DMS53 treated with DMSO at 0.1 percent for 48 hours (cell line): ENCODE results near the gene PLEKHO1.
"Not testable (repeated sequence)": the region's sequence is repeated elsewhere in the genome, so short reads cannot be mapped to it uniquely, and the experiment has no call there.

Experiments
- DNase-seq: peaks from one replicate; lab custom pipeline; 2025; ENCODE audit not compliant: unreplicated experiment; lab: John Stamatoyannopoulos, UW

The PLEKHO1 gene

GRCh38 chr1:150149271-150150132 is at the start of gene PLEKHO1:
PLEKHO1 (plus strand) TSS chr1:150149916; CDS start chr1:150150258, 342 bp downstream.
- DNase-seq: no peak

- no peak for DNase-seq
Measured at GRCh38 chr1:150102986-150103385, 46.7 kb upstream of the PLEKHO1 start.

GRCh38 chr1:150106341-150106740 is 43.4 kb upstream of the PLEKHO1 start:
- DNase-seq: no peak

GRCh38 chr1:150109586-150109985 is 40.1 kb upstream of the PLEKHO1 start:
- no peak for DNase-seq

- DNase-seq: no peak
Measured at GRCh38 chr1:150110116-150110515, 39.6 kb upstream of the PLEKHO1 start.

GRCh38 chr1:150111670-150112069 is 38.0 kb upstream of the PLEKHO1 start:
- DNase-seq: no peak

- no peak for DNase-seq
Measured at GRCh38 chr1:150115121-150115520, 34.6 kb upstream of the PLEKHO1 start.

GRCh38 chr1:150118716-150119115 is 31.0 kb upstream of the PLEKHO1 start:
- DNase-seq: no peak

GRCh38 chr1:150121236-150121862 is 28.4 kb upstream of the PLEKHO1 start:
- DNase-seq: no peak

- no peak for DNase-seq
Measured at GRCh38 chr1:150126811-150127210, 22.9 kb upstream of the PLEKHO1 start.

- no peak for DNase-seq
Measured at GRCh38 chr1:150127464-150127863, 22.3 kb upstream of the PLEKHO1 start.

- DNase-seq: no peak
Measured at GRCh38 chr1:150127868-150128267, 21.8 kb upstream of the PLEKHO1 start.

- no peak for DNase-seq
Measured at GRCh38 chr1:150132372-150132771, 17.3 kb upstream of the PLEKHO1 start.

GRCh38 chr1:150134537-150134936 is 15.2 kb upstream of the PLEKHO1 start:
- no peak for DNase-seq

- DNase-seq: not testable (repeated sequence)
Measured at GRCh38 chr1:150135400-150135799, 14.3 kb upstream of the PLEKHO1 start.

GRCh38 chr1:150138044-150138443 is 11.7 kb upstream of the PLEKHO1 start:
- no peak for DNase-seq

- no peak for DNase-seq
Measured at GRCh38 chr1:150141452-150141851, 8.3 kb upstream of the PLEKHO1 start.

GRCh38 chr1:150142083-150142482 is 7.6 kb upstream of the PLEKHO1 start:
- no peak for DNase-seq

GRCh38 chr1:150144606-150145005 is 5.1 kb upstream of the PLEKHO1 start:
- DNase-seq: no peak

GRCh38 chr1:150146016-150146415 is 3.7 kb upstream of the PLEKHO1 start:
- not testable (repeated sequence) for DNase-seq

- DNase-seq: no peak
Measured at GRCh38 chr1:150146849-150147542, 2.7 kb upstream of the PLEKHO1 start.

- no peak for DNase-seq
Measured at GRCh38 chr1:150148837-150149270, 862 bp upstream of the PLEKHO1 start.
